Non-pigmented ciliary epithelial cell (primary cell): ENCODE results near the gene MYOM1.

Source experiments
- DNase-seq: peaks from one replicate; pipeline ENCODE4 v3.0.0-alpha.2; 2010; ENCODE audit warnings: low read depth

Gene MYOM1

GRCh38 chr18:3184275-3184963 is 35.3 kb downstream of the MYOM1 start:
- no peak for DNase-seq

GRCh38 chr18:3183103-3183717 is 36.6 kb downstream of the MYOM1 start:
- DNase-seq: no peak

GRCh38 chr18:3180325-3180724 is 39.4 kb downstream of the MYOM1 start:
- peak; percentile 20 for DNase-seq

- no peak for DNase-seq
Observed at GRCh38 chr18:3179430-3180089, 40.2 kb downstream of the MYOM1 start.

GRCh38 chr18:3177902-3178687 is 41.7 kb downstream of the MYOM1 start:
- DNase-seq: no peak

GRCh38 chr18:3175195-3175758 is 44.5 kb downstream of the MYOM1 start:
- DNase-seq: no peak

GRCh38 chr18:3172097-3172496 is 47.7 kb downstream of the MYOM1 start:
- DNase-seq: no peak

GRCh38 chr18:3171631-3172030 is 48.1 kb downstream of the MYOM1 start:
- DNase-seq: no peak

- DNase-seq: no peak
Observed at GRCh38 chr18:3170441-3171161, 49.2 kb downstream of the MYOM1 start.

- no peak for DNase-seq
Observed at GRCh38 chr18:3164381-3164780, 55.4 kb downstream of the MYOM1 start.

GRCh38 chr18:3163968-3164367 is 55.8 kb downstream of the MYOM1 start:
- DNase-seq: no peak

- no peak for DNase-seq
Observed at GRCh38 chr18:3162181-3162580, 57.6 kb downstream of the MYOM1 start.

- DNase-seq: no peak
Observed at GRCh38 chr18:3159830-3160229, 59.9 kb downstream of the MYOM1 start.

GRCh38 chr18:3157606-3158005 is 62.2 kb downstream of the MYOM1 start:
- DNase-seq: no peak

- no peak for DNase-seq
Observed at GRCh38 chr18:3157086-3157485, 62.7 kb downstream of the MYOM1 start.

GRCh38 chr18:3156325-3156640 is 63.5 kb downstream of the MYOM1 start:
- DNase-seq: no peak

GRCh38 chr18:3154214-3154613 is 65.6 kb downstream of the MYOM1 start:
- DNase-seq: no peak

GRCh38 chr18:3153107-3153704 is 66.6 kb downstream of the MYOM1 start:
- DNase-seq: no peak

GRCh38 chr18:3152294-3152693 is 67.5 kb downstream of the MYOM1 start:
- no peak for DNase-seq

- no peak for DNase-seq
Observed at GRCh38 chr18:3151399-3152264, 68.1 kb downstream of the MYOM1 start.
